SK-N-MC (cell line): ENCODE measurements around the gene TNRC6A.
"Not testable (repeated sequence)": the region's sequence is repeated elsewhere in the genome, so short reads cannot be mapped to it uniquely, and the experiment has no call there.

ENCODE experiments used
- DNase-seq: peaks from one replicate; pipeline ENCODE4 v3.0.0-alpha.2; 2011; ENCODE audit warnings: low read depth, low spot score
- H3K27ac ChIP-seq: fragments of 200-600 bp; sonication (generic); 2 replicates; pipeline ENCODE4 v1.5.1; 2016; ENCODE audit warnings: mixed run types
- H3K36me3 ChIP-seq: fragments of 200-600 bp; sonication (generic); 2 replicates; pipeline ENCODE4 v1.6.1; 2017; ENCODE audit warnings: antibody characterized with exemption, low read length, mixed read lengths; ENCODE audit not compliant: insufficient read depth
- H3K4me3 ChIP-seq: fragments of 200-600 bp; sonication (generic); 2 replicates; pipeline ENCODE4 v1.5.1; 2016
- H3K9ac ChIP-seq: fragments of 200-600 bp; sonication (generic); 2 replicates; pipeline ENCODE4 v1.8.0; 2017; ENCODE audit warnings: mixed run types, mixed read lengths; ENCODE audit not compliant: insufficient read length
- H3K9me3 ChIP-seq: fragments of 200-600 bp; sonication (generic); 2 replicates; pipeline ENCODE4 v1.6.1; 2017; ENCODE audit warnings: low read depth, mild to moderate bottlenecking, antibody characterized with exemption, low read length, moderate library complexity, mixed read lengths
- EZH2 ChIP-seq: fragments of 200-600 bp; sonication (generic); IDR thresholded peaks from one replicate; pipeline ENCODE4 v1.6.1; 2017; ENCODE audit warnings: antibody characterized with exemption
- FOXP2 ChIP-seq: optimal IDR thresholded peaks from 2 replicates; pipeline ENCODE3; 2011; ENCODE audit warnings: mild to moderate bottlenecking, moderate library complexity; ENCODE audit not compliant: insufficient read depth; ENCODE audit errors: extremely low read length, control extremely low read depth
- POLR2AphosphoS5 ChIP-seq: IDR thresholded peaks from 2 replicates; pipeline ENCODE4 v1.6.1; 2012; ENCODE audit warnings: mild to moderate bottlenecking, low read depth, low read length, borderline replicate concordance

TNRC6A gene

DNA sequence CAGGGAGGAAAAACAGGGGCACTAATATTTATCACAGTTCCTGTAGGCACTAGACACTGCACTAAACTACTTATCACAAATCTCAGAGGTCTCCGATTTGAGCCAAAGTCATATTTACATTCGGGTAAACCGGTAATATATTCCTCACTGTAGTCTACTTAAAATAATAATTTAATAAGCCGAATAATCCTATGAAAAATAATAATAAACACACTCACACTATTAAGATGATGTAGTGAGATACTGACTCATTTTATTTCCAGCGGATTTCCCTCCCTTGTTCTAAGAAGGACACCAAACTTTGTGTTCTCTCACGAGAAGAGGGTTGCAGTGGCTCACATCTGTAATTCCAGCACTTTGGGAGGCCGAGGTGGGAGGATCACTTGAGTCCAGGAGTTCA, 36.6 kb upstream of the TNRC6A start:
- Histone ChIP-seq H3K9me3 (no peaks in the 10 kb centered on the region), H3K36me3 (no peaks in the 10 kb centered on the region), H3K27ac (no peak overlapping the region), H3K9ac (no peak overlapping the region), H3K4me3 (no peak overlapping the region)
- TF ChIP-seq FOXP2 (no peak), EZH2 (no peak), POLR2AphosphoS5 (no peak)
- no peak for DNase-seq

DNA sequence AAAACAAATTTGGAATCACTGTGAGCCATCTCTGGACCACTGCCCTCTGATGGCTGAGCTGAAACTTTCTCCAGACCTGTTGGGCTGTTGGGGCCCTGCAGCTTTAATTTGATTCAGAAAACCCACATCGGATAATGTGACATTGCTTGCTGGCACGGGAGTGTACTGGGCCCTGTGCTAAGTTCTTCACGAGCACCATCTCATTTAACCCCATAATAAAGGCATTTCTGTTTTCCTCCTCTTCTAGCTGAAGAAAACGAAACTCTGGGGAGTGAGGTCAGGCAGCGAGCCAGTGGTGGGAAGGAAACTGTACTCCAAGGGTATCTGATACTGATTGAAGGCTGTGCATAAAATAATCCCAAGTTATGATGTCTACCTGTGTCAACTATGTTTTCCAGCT, 34.5 kb upstream of the TNRC6A start:
- H3K9me3 ChIP-seq = no peaks in the 10 kb centered on the region
- H3K4me3 ChIP-seq = no peak overlapping the region
- no peaks in the 10 kb centered on the region for H3K36me3 ChIP-seq
- TF ChIP-seq POLR2AphosphoS5 (no peak), EZH2 (no peak)
- no peak overlapping the region for H3K9ac ChIP-seq
- H3K27ac ChIP-seq = no peak overlapping the region
- no peak for DNase-seq

DNA sequence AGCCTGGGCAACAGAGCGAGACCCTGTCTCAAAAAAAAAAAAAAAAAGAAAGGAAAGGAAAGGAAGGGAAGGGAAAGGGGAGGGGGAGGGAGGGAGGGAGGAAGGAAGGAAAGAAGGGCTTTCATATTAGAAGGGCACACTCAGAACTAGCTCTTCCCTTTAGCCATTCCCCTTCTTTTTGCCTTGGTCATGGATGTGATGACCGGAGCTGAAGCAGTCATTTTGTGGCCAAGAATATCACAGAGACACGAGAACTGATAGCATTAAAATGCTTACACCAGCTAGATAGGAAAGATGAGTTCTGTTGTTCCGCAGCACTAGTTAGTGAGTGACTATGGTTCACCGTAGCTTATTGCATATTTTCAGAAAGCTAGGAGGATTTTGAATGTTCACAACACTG, 32.8 kb upstream of the TNRC6A start:
- TF ChIP-seq POLR2AphosphoS5 (no peak), FOXP2 (no peak), EZH2 (no peak)
- no peak overlapping the region for H3K27ac ChIP-seq
- H3K36me3 ChIP-seq = no peaks in the 10 kb centered on the region
- no peaks in the 10 kb centered on the region for H3K9me3 ChIP-seq
- H3K9ac ChIP-seq = no peak overlapping the region
- no peak overlapping the region for H3K4me3 ChIP-seq
- DNase-seq = no peak

DNA sequence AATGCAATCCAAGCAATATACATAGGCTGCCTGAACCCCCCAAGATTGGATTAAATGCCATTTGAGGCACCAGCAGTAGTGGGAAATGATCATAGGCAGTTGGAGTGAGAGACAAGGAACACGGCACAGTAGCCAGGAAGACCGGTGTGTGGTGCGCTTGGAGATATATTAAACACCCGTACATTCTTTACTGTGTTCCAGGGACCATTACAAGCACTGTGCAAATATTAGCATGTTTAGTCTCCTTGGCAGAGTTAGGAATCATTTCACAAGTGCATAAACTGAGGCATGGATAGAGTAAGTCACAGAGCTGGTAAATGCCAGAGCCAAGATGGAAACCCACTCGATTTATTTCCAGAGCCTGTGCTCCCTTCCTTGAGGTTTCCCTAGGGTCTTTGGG, 31.1 kb upstream of the TNRC6A start:
- Histone ChIP-seq H3K9ac (no peak overlapping the region), H3K27ac (no peak overlapping the region), H3K36me3 (no peaks in the 10 kb centered on the region), H3K9me3 (no peaks in the 10 kb centered on the region), H3K4me3 (no peak overlapping the region)
- DNase-seq = no peak
- no peak for TF ChIP-seq POLR2AphosphoS5
- TF ChIP-seq FOXP2 = no peak
- no peak for TF ChIP-seq EZH2

DNA sequence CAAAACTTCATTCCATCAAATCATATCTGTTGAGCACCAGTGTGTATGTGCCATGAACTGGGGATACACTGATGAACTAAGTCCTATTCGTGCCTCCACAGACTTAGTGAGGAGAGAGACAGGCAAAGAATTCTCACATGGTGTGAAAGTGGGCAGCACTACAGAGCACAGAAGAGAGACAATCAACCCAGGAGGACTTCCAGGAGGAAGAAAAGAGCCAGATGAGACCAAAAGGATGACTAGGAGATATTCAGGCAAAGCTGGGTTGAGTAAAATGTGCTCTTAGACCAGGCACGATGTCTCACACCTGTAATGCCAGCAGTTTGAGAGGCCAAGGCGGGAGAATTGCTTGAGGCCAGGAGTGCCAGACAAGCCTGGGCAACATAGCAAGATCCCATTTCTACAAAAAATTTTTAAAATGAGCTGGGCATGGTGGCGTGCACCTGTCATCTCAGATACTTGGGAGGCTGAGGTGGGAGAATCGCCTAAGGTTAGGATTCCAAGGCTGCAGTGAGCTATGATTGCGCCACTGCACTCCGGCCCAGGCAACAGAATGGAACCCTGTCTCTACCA, 30.2 kb upstream of the TNRC6A start:
- no peak overlapping the region for H3K9ac ChIP-seq
- no peak overlapping the region for H3K4me3 ChIP-seq
- H3K27ac ChIP-seq = no peak overlapping the region
- no peak for DNase-seq
- TF ChIP-seq POLR2AphosphoS5 = no peak
- no peak for TF ChIP-seq EZH2
- TF ChIP-seq FOXP2 = no peak
- H3K9me3 ChIP-seq = no peaks in the 10 kb centered on the region
- H3K36me3 ChIP-seq = no peaks in the 10 kb centered on the region

DNA sequence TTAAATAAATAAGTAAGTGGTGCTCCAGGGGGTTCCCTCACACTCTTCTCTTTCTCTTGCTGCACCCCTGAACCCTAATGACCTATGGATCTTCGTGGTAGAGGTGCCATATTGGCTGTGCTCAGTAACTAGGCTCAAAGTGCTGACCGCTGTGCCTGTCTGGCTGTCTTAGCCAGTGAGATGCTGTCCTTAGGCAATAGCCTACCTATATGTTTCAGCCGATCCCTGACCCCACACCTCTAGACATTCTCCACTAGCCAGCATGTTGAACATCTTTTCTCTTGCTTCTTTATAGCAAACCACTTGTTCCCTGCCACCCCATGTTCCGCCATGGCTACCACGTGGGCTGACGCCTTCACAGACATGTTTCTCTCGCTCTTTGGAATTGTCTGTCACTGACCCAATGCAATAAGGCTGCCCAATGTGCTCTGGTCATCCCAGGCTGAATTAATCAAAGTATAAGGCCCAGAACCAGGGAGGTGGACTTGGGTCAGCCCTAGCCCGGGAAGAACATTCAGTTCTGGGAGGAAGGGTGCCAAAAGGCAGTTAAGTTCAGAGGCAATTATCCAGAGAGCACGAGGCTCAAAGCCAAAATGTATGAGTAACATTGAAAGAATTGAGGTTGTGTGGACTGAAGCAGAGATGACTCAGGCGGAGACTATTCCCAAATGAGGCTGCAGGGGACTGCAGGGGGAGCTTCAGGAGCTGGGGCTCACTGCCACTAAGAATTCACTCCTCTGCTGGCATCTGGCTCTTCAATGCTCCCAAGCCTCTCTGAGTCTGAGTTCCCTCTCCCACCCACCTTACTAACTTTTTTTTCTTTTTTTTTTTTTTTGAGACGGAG, 28.7 kb upstream of the TNRC6A start:
- Histone ChIP-seq H3K36me3 (no peaks in the 10 kb centered on the region), H3K9ac (no peak overlapping the region), H3K4me3 (no peak overlapping the region), H3K9me3 (no peaks in the 10 kb centered on the region), H3K27ac (no peak overlapping the region)
- DNase-seq = no peak
- TF ChIP-seq POLR2AphosphoS5 (no peak), EZH2 (no peak), FOXP2 (no peak)

DNA sequence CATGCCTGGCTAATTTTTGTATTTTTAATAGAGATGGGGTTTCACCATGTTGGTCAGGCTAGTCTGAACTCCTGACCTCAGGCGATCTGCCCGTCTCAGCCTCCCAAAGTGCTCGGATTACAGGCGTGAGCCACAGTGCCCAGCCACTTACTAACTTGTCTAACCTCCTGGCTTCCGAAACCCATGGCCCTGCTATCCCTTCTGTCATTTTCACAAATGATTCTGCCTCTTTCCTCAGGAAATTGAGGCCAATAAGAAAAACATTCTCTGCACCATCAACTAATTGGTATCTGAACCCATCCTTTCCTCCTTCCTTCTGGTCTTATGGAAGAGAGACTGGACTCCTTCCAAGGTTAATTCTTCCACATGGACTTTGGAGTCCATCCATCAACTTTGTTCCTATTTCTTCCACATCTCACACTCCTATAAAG, 27.9 kb upstream of the TNRC6A start:
- no peak for DNase-seq
- H3K4me3 ChIP-seq = no peak overlapping the region
- TF ChIP-seq POLR2AphosphoS5 (no peak), EZH2 (no peak), FOXP2 (no peak)
- H3K36me3 ChIP-seq = no peaks in the 10 kb centered on the region
- no peaks in the 10 kb centered on the region for H3K9me3 ChIP-seq
- H3K9ac ChIP-seq = no peak overlapping the region
- H3K27ac ChIP-seq = no peak overlapping the region

DNA sequence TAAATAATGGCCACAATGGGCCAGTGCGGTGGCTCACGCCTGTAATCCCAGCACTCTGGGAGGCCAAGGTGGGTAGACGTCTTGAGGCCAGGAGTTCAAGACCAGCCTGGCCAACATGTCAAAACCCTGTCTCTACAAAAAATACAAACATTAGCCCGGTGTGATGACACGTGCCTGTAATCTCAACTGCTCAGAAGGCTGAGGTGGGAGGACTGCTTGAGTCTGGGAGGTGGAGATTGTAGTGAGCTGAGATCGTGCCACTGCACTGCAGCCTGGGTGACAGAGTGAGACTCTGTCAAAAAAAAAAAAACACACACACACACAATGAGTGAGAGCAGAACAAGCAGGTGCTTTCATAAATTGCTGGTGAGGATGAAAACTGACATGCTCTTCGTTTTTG, 21.7 kb upstream of the TNRC6A start:
- not testable (repeated sequence) for DNase-seq, H3K9me3 ChIP-seq, H3K36me3 ChIP-seq, H3K27ac ChIP-seq, H3K9ac ChIP-seq, H3K4me3 ChIP-seq

DNA sequence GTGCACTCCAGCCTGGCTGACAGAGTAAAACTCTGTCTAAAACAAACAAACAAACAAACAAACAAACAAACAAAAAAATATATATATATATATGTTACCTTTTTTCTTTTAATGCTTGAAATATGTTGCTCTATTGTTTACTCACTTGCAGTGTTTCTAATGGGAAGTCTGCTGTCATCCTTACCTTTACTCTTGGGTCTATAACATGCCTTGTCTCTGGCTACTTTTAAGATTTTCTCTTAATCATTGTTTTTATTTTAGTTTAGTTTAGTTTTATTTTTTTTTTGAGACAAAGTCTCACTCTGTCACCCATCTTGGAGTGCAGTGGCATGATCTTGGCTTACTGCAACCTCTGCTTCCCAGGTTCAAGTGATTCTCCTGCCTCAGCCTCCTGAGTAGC, 16.1 kb upstream of the TNRC6A start:
- H3K9ac ChIP-seq = no peak overlapping the region
- no peaks in the 10 kb centered on the region for H3K36me3 ChIP-seq
- TF ChIP-seq POLR2AphosphoS5 (no peak), EZH2 (no peak), FOXP2 (no peak)
- no peaks in the 10 kb centered on the region; the same call in 1 of the 2 replicates for H3K9me3 ChIP-seq
- no peak for DNase-seq
- H3K27ac ChIP-seq = no peak overlapping the region
- H3K4me3 ChIP-seq = no peak overlapping the region
